Vagina (tissue), 2 donors: ENCODE measurements around the gene EZR.

ENCODE experiments used
- POLR2A ChIP-seq, 2 donors: fragments of 450-650 bp; IDR thresholded peaks; one replicate each; pipeline ENCODE4 v1.6.1; 2017; ENCODE audit warnings: antibody characterized with exemption in 2 of 2, mild to moderate bottlenecking in 2 of 2, moderate library complexity in 2 of 2
- POLR2AphosphoS5 ChIP-seq, 2 donors: sonication (generic); formaldehyde crosslinking; IDR thresholded peaks; one replicate each; pipeline ENCODE4 v1.9.0; 2017; ENCODE audit warnings: antibody characterized with exemption in 2 of 2, mild to moderate bottlenecking in 2 of 2, low read depth in 1 of 2; ENCODE audit not compliant: insufficient read depth in 1 of 2
- TF ChIP-seq, protein P1 (sequence below), 3 experiments: fragments of 450-650 bp in 2 of 3; fragments of 200-600 bp in 1 of 3; sonication (generic) in 1 of 3; IDR thresholded peaks; one replicate each; pipeline ENCODE4 v1.5.1; 2017 to 2019; ENCODE audit warnings: antibody characterized with exemption in 3 of 3, mild to moderate bottlenecking in 2 of 3, moderate library complexity in 2 of 3

DNA sequence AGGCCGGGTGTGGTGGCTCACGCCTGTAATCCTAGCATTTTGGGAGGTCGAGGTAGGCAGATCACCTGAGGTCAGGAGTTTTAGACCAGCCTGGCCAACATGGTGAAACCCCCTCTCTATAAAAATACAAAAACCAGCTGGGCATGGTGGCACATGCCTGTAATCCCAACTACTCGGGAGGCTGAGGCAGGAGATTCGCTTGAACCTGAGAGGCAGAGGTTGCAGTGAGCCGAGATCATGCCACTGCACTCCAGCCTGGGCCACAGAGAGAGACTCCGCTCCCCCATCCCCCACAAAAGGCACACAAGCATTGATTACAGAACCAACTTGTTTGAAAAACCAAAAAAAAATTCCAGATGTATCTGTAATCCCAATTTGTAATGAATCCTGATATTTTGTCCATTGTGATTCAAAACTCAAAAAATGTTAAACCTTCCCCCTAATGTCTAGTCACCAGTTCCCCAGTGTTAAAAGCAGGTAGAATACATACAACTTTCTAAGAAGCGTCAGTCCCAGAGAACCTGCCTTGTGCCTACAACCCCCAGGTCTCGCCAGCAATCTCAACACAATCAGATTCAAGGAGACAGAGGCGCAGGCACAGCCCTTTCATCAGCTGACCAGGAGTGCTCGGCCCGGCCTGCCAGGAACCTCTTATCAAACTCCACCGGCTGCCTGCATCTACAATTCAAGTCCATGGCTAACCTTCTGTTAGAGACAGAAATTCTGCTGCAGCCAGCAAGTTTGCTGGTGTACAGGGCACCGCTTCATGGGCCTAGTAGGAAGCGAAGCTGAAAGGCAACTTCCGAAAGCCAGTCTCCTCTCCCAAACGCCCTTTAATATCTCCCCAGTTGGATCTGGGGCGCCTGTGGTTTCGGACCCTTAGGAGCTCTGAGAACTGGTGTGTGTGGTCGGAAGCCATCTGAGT lies 2.1 kb downstream of the EZR start:
- TF ChIP-seq POLR2A (IDR thresholded peaks at IDR 0.05) (no peak), POLR2AphosphoS5 (IDR thresholded peaks at IDR 0.05; ENCODE audit: insufficient read depth in 1 of 2, low read depth in 1 of 2) (no peak)
- TF ChIP-seq, protein P1, sequence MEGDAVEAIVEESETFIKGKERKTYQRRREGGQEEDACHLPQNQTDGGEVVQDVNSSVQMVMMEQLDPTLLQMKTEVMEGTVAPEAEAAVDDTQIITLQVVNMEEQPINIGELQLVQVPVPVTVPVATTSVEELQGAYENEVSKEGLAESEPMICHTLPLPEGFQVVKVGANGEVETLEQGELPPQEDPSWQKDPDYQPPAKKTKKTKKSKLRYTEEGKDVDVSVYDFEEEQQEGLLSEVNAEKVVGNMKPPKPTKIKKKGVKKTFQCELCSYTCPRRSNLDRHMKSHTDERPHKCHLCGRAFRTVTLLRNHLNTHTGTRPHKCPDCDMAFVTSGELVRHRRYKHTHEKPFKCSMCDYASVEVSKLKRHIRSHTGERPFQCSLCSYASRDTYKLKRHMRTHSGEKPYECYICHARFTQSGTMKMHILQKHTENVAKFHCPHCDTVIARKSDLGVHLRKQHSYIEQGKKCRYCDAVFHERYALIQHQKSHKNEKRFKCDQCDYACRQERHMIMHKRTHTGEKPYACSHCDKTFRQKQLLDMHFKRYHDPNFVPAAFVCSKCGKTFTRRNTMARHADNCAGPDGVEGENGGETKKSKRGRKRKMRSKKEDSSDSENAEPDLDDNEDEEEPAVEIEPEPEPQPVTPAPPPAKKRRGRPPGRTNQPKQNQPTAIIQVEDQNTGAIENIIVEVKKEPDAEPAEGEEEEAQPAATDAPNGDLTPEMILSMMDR (IDR thresholded peaks at IDR 0.05): no peak
